Measurements from ENCODE around the gene GPR156. TPM values are rescaled to one million over a fixed set of nuclear protein-coding genes. Genes with fewer than 3 reads are reported as not detected.

GPR156 gene
- total and polyA plus RNA-seq, 2 of the 4 experiments (the other 2 are of a cell fraction), result 0.09 to 0.18 TPM

GRCh38 chr3:120155108-120155507 lies 129.9 kb downstream of the GPR156 start:
- peaks cover 6% of the 10 kb centered on the region for H3K9me3 ChIP-seq (ENCODE audit: control insufficient read depth, insufficient read depth, low read length)
- no peak overlapping the region for H3K4me2 ChIP-seq (ENCODE audit: low read depth, low read length)
- no peak overlapping the region for H2AFZ ChIP-seq (replicated peaks; ENCODE audit: low read length, poor library complexity)
- H3K9me1 ChIP-seq (ENCODE audit: insufficient read depth, low read length), result peaks cover 10% of the 10 kb centered on the region; the same call in 1 of the 2 replicates
- in situ Hi-C loops (cut with MboI; ENCODE audit: low sequenced_read_pairs), result no loop called here
- no peak overlapping the region for H4K5ac ChIP-seq (ENCODE audit: low read depth, low read length)
- no peak for DNase-seq
- no peaks in the 10 kb centered on the region for H4K20me1 ChIP-seq (ENCODE audit: insufficient read depth, low read length)
- H2AK9ac ChIP-seq (replicated peaks; ENCODE audit: low read depth, low read length, poor library complexity), result no peak overlapping the region
- no peak for ATAC-seq (ENCODE audit: low read depth)
- H3K14ac ChIP-seq (replicated peaks; ENCODE audit: low read depth, low read length), result no peak overlapping the region
- H3K36me3 ChIP-seq (ENCODE audit: control insufficient read depth, insufficient read depth, low read length), result no peaks in the 10 kb centered on the region
- no peaks in the 10 kb centered on the region for H3K79me1 ChIP-seq (ENCODE audit: low read depth in 1 of 2, low read length in 2 of 2)
- no TSS peak for BruUV-seq (replicated peaks)
- H2BK15ac ChIP-seq (ENCODE audit: low read depth, low read length), result no peak overlapping the region
- H4K8ac ChIP-seq (ENCODE audit: low read depth in 2 of 2, low read length in 2 of 2), result no peak overlapping the region
- no peak overlapping the region for H2BK120ac ChIP-seq (ENCODE audit: low read depth, low read length)
- ChIA-PET POLR2A (ENCODE audit: unreplicated experiment) (no interaction called here), CTCF (no interaction called here)
- no peak overlapping the region for H3K56ac ChIP-seq (ENCODE audit: extremely low read depth, insufficient read depth, low read length)
- no peak overlapping the region for H3K4me3 ChIP-seq (ENCODE audit: insufficient read depth, low read depth, low read length)
- no peak overlapping the region for H2BK5ac ChIP-seq (ENCODE audit: low read depth, low read length, poor library complexity, severe bottlenecking)
- intact Hi-C loops (cut with micrococcal nuclease), result no loop called here
- no peak overlapping the region for H3K9ac ChIP-seq (ENCODE audit: low read depth, low read length)
- TF ChIP-seq CEBPB (IDR thresholded peaks at IDR 0.05; ENCODE audit: low read depth, low read length) (no peak), MAFK (IDR thresholded peaks at IDR 0.05; ENCODE audit: low read depth, low read length) (no peak)
- no peak overlapping the region for H3K18ac ChIP-seq (ENCODE audit: low read depth, low read length)
- peaks cover 18% of the 10 kb centered on the region for H3K4me1 ChIP-seq (ENCODE audit: control insufficient read depth, insufficient read depth, low read length)
- H3K4ac ChIP-seq (ENCODE audit: low read depth, low read length), result no peak overlapping the region
- H2AK5ac ChIP-seq (ENCODE audit: low read depth, low read length), result no peak overlapping the region
- no peaks in the 10 kb centered on the region for H3K27me3 ChIP-seq (ENCODE audit: control insufficient read depth, insufficient read depth, low read length)
- H2BK20ac ChIP-seq (ENCODE audit: low read depth, low read length), result no peak overlapping the region
- dilution Hi-C loops (cut with HindIII; ENCODE audit: low sequenced_read_pairs, unreplicated experiment), result no loop called here
- H3K27ac ChIP-seq (ENCODE audit: insufficient read depth, low read length), result no peak overlapping the region
- H4K91ac ChIP-seq (ENCODE audit: insufficient read depth, low read depth, low read length), result no peak overlapping the region
- no peak overlapping the region for H3K23ac ChIP-seq (ENCODE audit: low read depth, low read length)
